H1 (cell line): ENCODE data around the gene ARID5B. TPM values are rescaled to one million over a fixed set of nuclear protein-coding genes. Genes with fewer than 3 reads are reported as not detected.

Experiments
- CTCF ChIA-PET: fragments of 300-600 bp; sonication (Branson Sonifier 250); formaldehyde crosslinking; loops from one replicate; lab custom pipeline; 2021; ENCODE audit not compliant: partially characterized antibody; lab: Charles Lee
- POLR2A ChIA-PET: fragments of 300-600 bp; sonication (Branson Sonifier 250); formaldehyde crosslinking; loops from one replicate; lab custom pipeline; 2021; ENCODE audit warnings: inconsistent platforms; ENCODE audit not compliant: partially characterized antibody; lab: Charles Lee
- DNase-seq, 2 experiments: peaks; one replicate each; pipeline versions ENCODE4 v3.0.0 to v3.0.0-alpha.2; 2010 to 2022; ENCODE audit warnings: low spot score in 2 of 2, low read depth in 1 of 2, mixed read lengths in 1 of 2
- FAIRE-seq: peaks from 2 replicates; lab custom pipeline; 2011; peaks lifted over from hg19 to GRCh38; lab: Jason Lieb, UNC
- H2AFZ ChIP-seq: 2 replicates; pipeline ENCODE4 v1.8.1; 2012; ENCODE audit warnings: low read length, inconsistent platforms
- H2AK5ac ChIP-seq: 2 replicates; pipeline ENCODE4 v1.6.1; 2013; ENCODE audit warnings: low read depth, low read length
- H2BK120ac ChIP-seq: replicated peaks from 2 replicates; pipeline ENCODE3; 2013; ENCODE audit warnings: low read depth, low read length, inconsistent platforms
- H2BK12ac ChIP-seq: 2 replicates; pipeline ENCODE4 v1.6.1; 2013; ENCODE audit warnings: low read depth, low read length
- H2BK15ac ChIP-seq: 2 replicates; pipeline ENCODE4 v1.6.1; 2013; ENCODE audit warnings: low read length
- H2BK20ac ChIP-seq: 2 replicates; pipeline ENCODE4 v1.6.1; 2013; ENCODE audit warnings: low read length
- H2BK5ac ChIP-seq: 2 replicates; pipeline ENCODE4 v1.6.1; 2013; ENCODE audit warnings: low read depth, low read length
- H3K14ac ChIP-seq: 2 replicates; pipeline ENCODE4 v1.6.1; 2013; ENCODE audit warnings: inconsistent platforms; ENCODE audit not compliant: insufficient read length
- H3K18ac ChIP-seq: 2 replicates; pipeline ENCODE4 v1.6.1; 2013; ENCODE audit warnings: low read length; ENCODE audit errors: extremely low read depth
- H3K23ac ChIP-seq: 2 replicates; pipeline ENCODE4 v1.6.1; 2013; ENCODE audit warnings: inconsistent platforms; ENCODE audit not compliant: insufficient read length
- H3K23me2 ChIP-seq: 2 replicates; pipeline ENCODE4 v1.6.1; 2013; ENCODE audit warnings: low read depth, low read length
- H3K27ac ChIP-seq: 2 replicates; pipeline ENCODE4 v1.6.1; 2011; ENCODE audit warnings: low read depth, low read length, inconsistent platforms
- H3K27me3 ChIP-seq, 4 experiments: replicated peaks in 1 of 4; 1 replicate in 1 of 4; 2 replicates in 3 of 4; pipeline versions ENCODE4 v1.6.1 to v1.8.1; 2011 to 2013; ENCODE audit warnings: low read length in 3 of 4, mild to moderate bottlenecking in 3 of 4, inconsistent platforms in 2 of 4, mixed read lengths in 2 of 4, moderate library complexity in 1 of 4; ENCODE audit not compliant: control insufficient read depth in 3 of 4, insufficient read depth in 3 of 4; ENCODE audit errors: extremely low read depth in 1 of 4
- H3K36me3 ChIP-seq, 4 experiments: 2 replicates each; pipeline versions ENCODE4 v1.6.1 to v1.8.1; 2011 to 2013; ENCODE audit warnings: mild to moderate bottlenecking in 4 of 4, low read length in 3 of 4, moderate library complexity in 2 of 4, control low read depth in 1 of 4, inconsistent platforms in 1 of 4; ENCODE audit not compliant: insufficient read depth in 4 of 4, control insufficient read depth in 2 of 4
- H3K4ac ChIP-seq: replicated peaks from 2 replicates; pipeline ENCODE3; 2013; ENCODE audit warnings: low read length, low read depth, mixed read lengths, inconsistent platforms; ENCODE audit not compliant: insufficient read length
- H3K4me1 ChIP-seq, 4 experiments: replicated peaks in 1 of 4; 1 replicate in 1 of 4; 2 replicates in 3 of 4; pipeline versions ENCODE4 v1.6.1 to v1.8.1; 2011 to 2013; ENCODE audit warnings: low read length in 3 of 4, inconsistent platforms in 2 of 4, mixed read lengths in 1 of 4; ENCODE audit not compliant: insufficient read depth in 4 of 4, control insufficient read depth in 3 of 4
- H3K4me2 ChIP-seq, 2 experiments: 2 replicates each; pipeline versions ENCODE4 v1.6.1 to v1.8.1; 2011 to 2013; ENCODE audit warnings: low read depth in 2 of 2, low read length in 2 of 2, control low read depth in 1 of 2, inconsistent platforms in 1 of 2, mild to moderate bottlenecking in 1 of 2; ENCODE audit not compliant: insufficient read depth in 1 of 2
- H3K4me3 ChIP-seq, 4 experiments: fragments of 200-600, 300-600 bp in 1 of 4; sonication (generic), shearing (Covaris generic), sonication (Bioruptor Twin) in 1 of 4; 2 replicates each; pipeline versions ENCODE4 v1.5.1 to v1.8.1; 2011 to 2016; ENCODE audit warnings: low read length in 4 of 4, low read depth in 3 of 4, control low read depth in 2 of 4, inconsistent platforms in 2 of 4, mild to moderate bottlenecking in 2 of 4, mixed read lengths in 1 of 4, moderate library complexity in 1 of 4; ENCODE audit not compliant: insufficient read depth in 2 of 4; ENCODE audit errors: extremely low read depth in 1 of 4
- H3K56ac ChIP-seq: replicated peaks from 2 replicates; pipeline ENCODE3; 2013; ENCODE audit warnings: low read depth, mild to moderate bottlenecking, mixed read lengths, low read length, inconsistent platforms; ENCODE audit not compliant: insufficient read length
- H3K79me1 ChIP-seq: 2 replicates; pipeline ENCODE4 v1.6.1; 2013; ENCODE audit warnings: low read depth, low read length, control low read depth
- H3K79me2 ChIP-seq, 2 experiments: 2 replicates each; pipeline versions ENCODE4 v1.6.1 to v1.8.1; 2012 to 2013; ENCODE audit warnings: low read length in 2 of 2, mild to moderate bottlenecking in 2 of 2, inconsistent platforms in 1 of 2; ENCODE audit not compliant: insufficient read depth in 2 of 2, control insufficient read depth in 1 of 2
- H3K9ac ChIP-seq, 4 experiments: replicated peaks in 1 of 4; 1 replicate in 1 of 4; 2 replicates in 3 of 4; pipeline versions ENCODE4 v1.6.1 to v1.8.1; 2011 to 2013; ENCODE audit warnings: low read depth in 3 of 4, low read length in 3 of 4, control low read depth in 2 of 4, mild to moderate bottlenecking in 2 of 4, moderate library complexity in 2 of 4, inconsistent platforms in 1 of 4; ENCODE audit errors: extremely low read depth in 1 of 4
- H3K9me3 ChIP-seq, 2 experiments: 2 replicates each; pipeline versions ENCODE4 v1.6.1 to v1.8.1; 2012 to 2013; ENCODE audit warnings: mild to moderate bottlenecking in 2 of 2, moderate library complexity in 2 of 2, control low read depth in 1 of 2, inconsistent platforms in 1 of 2, low read depth in 1 of 2, low read length in 1 of 2, mixed read lengths in 1 of 2; ENCODE audit not compliant: insufficient read depth in 2 of 2
- H4K20me1 ChIP-seq, 2 experiments: replicated peaks in 1 of 2; 2 replicates each; pipeline versions ENCODE3 to v1.8.1; 2011 to 2013; ENCODE audit warnings: inconsistent platforms in 2 of 2, low read length in 2 of 2, mild to moderate bottlenecking in 1 of 2; ENCODE audit not compliant: insufficient read depth in 2 of 2, control insufficient read depth in 1 of 2
- H4K5ac ChIP-seq: 2 replicates; pipeline ENCODE4 v1.6.1; 2013; ENCODE audit warnings: low read length, low read depth, mixed read lengths, inconsistent platforms; ENCODE audit not compliant: insufficient read length
- H4K8ac ChIP-seq: 2 replicates; pipeline ENCODE4 v1.8.0; 2013; ENCODE audit warnings: mild to moderate bottlenecking, moderate library complexity, low read length, inconsistent platforms; ENCODE audit not compliant: insufficient read depth; ENCODE audit errors: extremely low read depth
- H4K91ac ChIP-seq: replicated peaks from 2 replicates; pipeline ENCODE3; 2013; ENCODE audit warnings: low read length, mixed read lengths, inconsistent platforms; ENCODE audit not compliant: insufficient read length
- ASH2L ChIP-seq: fragments of 200-600, 300-600 bp; sonication (generic); IDR thresholded peaks from one replicate; pipeline ENCODE4 v1.7.1; 2017; ENCODE audit warnings: low read length
- CHD2 ChIP-seq: IDR thresholded peaks from 2 replicates; pipeline ENCODE4 v1.6.1; 2012; ENCODE audit warnings: low read length, improper control_type of control experiment
- CTBP2 ChIP-seq: IDR thresholded peaks from 2 replicates; pipeline ENCODE4 v1.7.0; 2011; ENCODE audit warnings: borderline replicate concordance, mild to moderate bottlenecking, moderate library complexity, mixed read lengths, low read length; ENCODE audit not compliant: insufficient read depth, insufficient read length
- FOSL1 ChIP-seq: IDR thresholded peaks from 2 replicates; pipeline ENCODE4 v1.6.1; 2011; ENCODE audit warnings: mild to moderate bottlenecking, low read depth, low read length, moderate library complexity; ENCODE audit not compliant: insufficient read depth
- HDAC2 ChIP-seq, 2 experiments: fragments of 300-600 bp in 1 of 2; sonication (generic) in 1 of 2; IDR thresholded peaks; 2 replicates each; pipeline ENCODE4 v1.6.1; 2011 to 2012; ENCODE audit warnings: low read depth in 2 of 2, low read length in 2 of 2, mild to moderate bottlenecking in 2 of 2, moderate library complexity in 2 of 2, borderline replicate concordance in 1 of 2, inconsistent platforms in 1 of 2
- JUN ChIP-seq: IDR thresholded peaks from 2 replicates; pipeline ENCODE4 v1.6.1; 2011; ENCODE audit warnings: low read depth, mild to moderate bottlenecking, improper control_type of control experiment, low read length
- PHF8 ChIP-seq: fragments of 200-600 bp; sonication (generic); conservative IDR thresholded peaks from 2 replicates; pipeline ENCODE4 v1.7.1; 2012; ENCODE audit warnings: low read depth, mild to moderate bottlenecking, inconsistent platforms, low read length, moderate library complexity
- POLR2A ChIP-seq, 2 experiments: IDR thresholded peaks; 1 replicate in 1 of 2; 2 replicates in 1 of 2; pipeline ENCODE4 v1.6.1; 2011; ENCODE audit warnings: low read depth in 2 of 2, low read length in 2 of 2, mild to moderate bottlenecking in 2 of 2; ENCODE audit errors: control extremely low read depth in 1 of 2
- POLR2AphosphoS5 ChIP-seq: IDR thresholded peaks from 2 replicates; pipeline ENCODE4 v1.6.1; 2011; ENCODE audit warnings: low read depth, low read length
- POU5F1 ChIP-seq: IDR thresholded peaks from 2 replicates; pipeline ENCODE4 v1.6.1; 2011; ENCODE audit warnings: low read depth, mild to moderate bottlenecking, low read length, moderate library complexity
- RAD21 ChIP-seq, 2 experiments: IDR thresholded peaks in 1 of 2; conservative IDR thresholded peaks in 1 of 2; 2 replicates each; pipeline ENCODE4 v1.6.1; 2011; ENCODE audit warnings: low read depth in 2 of 2, low read length in 2 of 2, improper control_type of control experiment in 1 of 2, inconsistent platforms in 1 of 2, mild to moderate bottlenecking in 1 of 2, moderate library complexity in 1 of 2
- RXRA ChIP-seq: IDR thresholded peaks from 2 replicates; pipeline ENCODE4 v1.6.1; 2011; ENCODE audit warnings: low read depth, mild to moderate bottlenecking, low read length, moderate library complexity; ENCODE audit not compliant: insufficient read depth
- SUZ12 ChIP-seq: fragments of 200-600 bp; sonication (generic); IDR thresholded peaks from 2 replicates; pipeline ENCODE4 v1.6.1; 2012; ENCODE audit warnings: mild to moderate bottlenecking, inconsistent platforms, low read length, moderate library complexity, mixed read lengths
- TBP ChIP-seq: IDR thresholded peaks from 2 replicates; pipeline ENCODE4 v1.6.1; 2011; ENCODE audit warnings: low read depth, low read length, improper control_type of control experiment
- YY1 ChIP-seq: IDR thresholded peaks from 2 replicates; pipeline ENCODE4 v1.6.1; 2011; ENCODE audit warnings: low read depth, mild to moderate bottlenecking, low read length
- WGBS, 2 experiments: shearing (Covaris generic) in 1 of 2; methylation state at CpG; one replicate each; pipeline versions ENCODE4 v1.1.6 to v1.1.7; 2013 to 2015; ENCODE audit warnings: low lambda C conversion rate in 2 of 2, mixed read lengths in 2 of 2, inconsistent platforms in 1 of 2, low coverage in 1 of 2, missing lambda C conversion rate in 1 of 2; ENCODE audit not compliant: insufficient replicate concordance in 2 of 2, insufficient coverage in 1 of 2, insufficient read length in 1 of 2; ENCODE audit errors: extremely low coverage in 1 of 2, missing lambda C conversion rate in 1 of 2; 5-methylcytosine and 5-hydroxymethylcytosine counted together
- polyA plus RNA-seq, 7 experiments: library from polyadenylated mRNA; depleted of rRNA in 3 of 7; stranded (reverse) in 5 of 7; unstranded in 2 of 7; fragments of >200 nt in 5 of 7; fragments of 200-250 nt in 2 of 7; gene quantifications; 1 replicate in 5 of 7; 2 replicates in 1 of 7; 4 replicates in 1 of 7; pipeline versions ENCODE4 v1.2.1 to v1.2.3, GENCODE V29; 2011 to 2013; ENCODE audit warnings: missing spikeins in 2 of 7, mixed read lengths in 2 of 7
- total RNA-seq: library from RNA; stranded (reverse); fragmentation: NEBNext Ultra II Directional; extraction: Animal tissue kit (Norgen Biotek cat#: 25700); gene quantifications from 2 replicates; pipeline ENCODE4 v1.2.1, GENCODE V29; 2021

Gene ARID5B
- total and polyA plus RNA-seq, 2 of the 8 experiments (the other 6 are each of a cell fraction or from before 2014, with no cell fraction given), result 0.21 to 1.1 TPM

- peaks cover 0 to 9% (median 7%) of the 10 kb centered on the region in 4 experiments; a peak in 4 of 7 replicates for H3K4me1 ChIP-seq
- H4K8ac ChIP-seq, result no peak overlapping the region
- H2AFZ ChIP-seq, result no peak overlapping the region
- H3K9me3 ChIP-seq, result no peaks in the 10 kb centered on the region
- DNase-seq (no peak), FAIRE-seq (no peak)
- POLR2A ChIA-PET, result no interaction called here
- no peak overlapping the region for H2BK5ac ChIP-seq
- H2BK15ac ChIP-seq, result no peak overlapping the region
- no peak overlapping the region for H3K14ac ChIP-seq
- no peak overlapping the region for H3K27ac ChIP-seq
- no peak overlapping the region for H4K91ac ChIP-seq
- CTCF ChIA-PET, result no interaction called here
- H3K4me2 ChIP-seq, result no peak overlapping the region
- 94% methylated on average over 3 of the region's 3 CpGs; no CpG with 5 or more reads in 1 of the 2 experiments for WGBS, 2 experiments
- H3K79me1 ChIP-seq, result no peaks in the 10 kb centered on the region
- H4K20me1 ChIP-seq, result no peaks in the 10 kb centered on the region
- no peak overlapping the region for H3K23ac ChIP-seq
- H3K9ac ChIP-seq, result no peak overlapping the region
- H3K27me3 ChIP-seq, result no peaks in the 10 kb centered on the region; a peak in 1 of 7 replicates
- no peaks in the 10 kb centered on the region for H3K79me2 ChIP-seq
- no peaks in the 10 kb centered on the region for H3K23me2 ChIP-seq
- H3K18ac ChIP-seq, result no peak overlapping the region
- no peak overlapping the region for H2BK120ac ChIP-seq
- no peak overlapping the region for H4K5ac ChIP-seq
- no peak overlapping the region for H3K4ac ChIP-seq
- no peak overlapping the region for H3K56ac ChIP-seq
- H2BK12ac ChIP-seq, result no peak overlapping the region
- H2BK20ac ChIP-seq, result no peak overlapping the region
- H2AK5ac ChIP-seq, result no peak overlapping the region
- H3K4me3 ChIP-seq, result no peak overlapping the region
- H3K36me3 ChIP-seq, result no peaks in the 10 kb centered on the region
- TF ChIP-seq CTBP2 (no peak), SUZ12 (no peak), RXRA (no peak), POU5F1 (no peak), YY1 (no peak), CHD2 (no peak), POLR2AphosphoS5 (no peak), POLR2A (IDR thresholded peaks at IDR 0.05; ENCODE audit: control extremely low read depth in 1 of 2, low read depth in 2 of 2, low read length in 2 of 2) (no peak), TBP (no peak), ASH2L (no peak), PHF8 (no peak), JUN (no peak), RAD21 (IDR thresholded peaks at IDR 0.05 in 1 of 2, conservative IDR thresholded peaks at IDR 0.05 in 1 of 2; ENCODE audit: low read depth in 2 of 2, low read length in 2 of 2) (no peak), FOSL1 (no peak), HDAC2 (IDR thresholded peaks at IDR 0.05; ENCODE audit: borderline replicate concordance in 1 of 2, low read depth in 2 of 2, low read length in 2 of 2) (no peak)
Measured at GRCh38 chr10:62033125-62033524, 131.6 kb downstream of the ARID5B start.
